Duodenal mucosa (tissue), 2 donors: ENCODE results near the gene DNAI2.
A peak's percentile ranks its signal among the peaks of the same experiment; 100 is the strongest.
"Not testable (repeated sequence)": the region's sequence is repeated elsewhere in the genome, so short reads cannot be mapped to it uniquely, and the experiment has no call there.

Source experiments
- H3K27ac ChIP-seq: one replicate; pipeline ENCODE4 v1.7.0; 2013; ENCODE audit warnings: low read depth, low read length
- H3K27me3 ChIP-seq, 2 donors: one replicate each; pipeline ENCODE4 v1.7.0; 2013; ENCODE audit warnings: low read length in 2 of 2, control low read depth in 1 of 2; ENCODE audit not compliant: insufficient read depth in 2 of 2, control insufficient read depth in 1 of 2
- H3K36me3 ChIP-seq, 2 donors: one replicate each; pipeline ENCODE4 v1.7.0; 2013; ENCODE audit warnings: low read length in 2 of 2, control low read depth in 1 of 2; ENCODE audit not compliant: insufficient read depth in 2 of 2, control insufficient read depth in 1 of 2
- H3K4me1 ChIP-seq, 2 donors: one replicate each; pipeline ENCODE4 v1.7.0; 2013; ENCODE audit warnings: low read length in 2 of 2, control low read depth in 1 of 2; ENCODE audit not compliant: insufficient read depth in 2 of 2, control insufficient read depth in 1 of 2
- H3K4me3 ChIP-seq, 2 donors: one replicate each; pipeline ENCODE4 v1.7.0; 2013; ENCODE audit warnings: low read length in 2 of 2, low read depth in 1 of 2
- H3K9ac ChIP-seq, 2 donors: one replicate each; pipeline ENCODE4 v1.7.0; 2013; ENCODE audit warnings: low read length in 2 of 2, low read depth in 1 of 2
- H3K9me3 ChIP-seq, 2 donors: one replicate each; pipeline ENCODE4 v1.7.0; 2013; ENCODE audit warnings: low read length in 2 of 2, control low read depth in 1 of 2; ENCODE audit not compliant: control insufficient read depth in 1 of 2

The DNAI2 gene

GRCh38 chr17:74272731-74273201 lies 1.3 kb upstream of the DNAI2 start:
- no peak overlapping the region for H3K4me3 ChIP-seq
- H3K27me3 ChIP-seq: peaks cover 0 to 8% of the 10 kb centered on the region in 2 donors
- no peak overlapping the region for H3K9ac ChIP-seq
- no peaks in the 10 kb centered on the region for H3K9me3 ChIP-seq
- H3K4me1 ChIP-seq: peaks cover 15 to 16% of the 10 kb centered on the region in 2 donors
- H3K27ac ChIP-seq: no peak overlapping the region
- H3K36me3 ChIP-seq: no peaks in the 10 kb centered on the region

DNA sequence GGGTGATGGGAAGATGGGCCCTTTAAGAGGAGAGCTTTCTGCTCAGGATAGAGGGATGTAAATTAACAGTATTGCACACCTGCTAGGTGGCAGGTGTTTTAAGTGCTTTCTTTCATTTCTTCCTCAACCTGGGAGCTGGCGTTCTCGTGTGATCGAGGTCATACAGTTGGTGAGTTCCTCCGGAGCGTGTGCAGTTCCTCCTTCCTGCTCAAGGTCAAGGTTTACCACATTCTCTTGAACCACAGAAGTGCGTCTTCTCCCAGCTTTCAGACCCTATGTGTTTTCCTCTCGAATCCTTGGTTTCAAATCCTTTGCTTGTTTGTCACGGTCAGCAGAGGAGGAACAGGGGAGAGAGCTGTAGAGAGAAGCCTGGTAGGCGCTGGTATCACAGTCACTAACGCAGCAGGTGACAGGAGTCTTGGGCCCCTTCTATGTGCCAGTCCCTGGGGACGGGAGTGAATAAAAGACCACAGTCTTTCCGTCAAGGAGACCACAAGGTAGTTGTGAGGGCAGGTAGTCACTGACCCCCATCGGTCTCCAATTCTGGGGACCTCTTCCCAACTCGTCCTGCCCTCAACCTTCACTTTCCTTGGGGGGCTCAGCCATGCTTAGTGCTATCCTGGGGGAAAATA lies 791 bp downstream of the DNAI2 start:
- Histone ChIP-seq H3K4me1 (peaks cover 15 to 16% of the 10 kb centered on the region in 2 donors), H3K36me3 (no peaks in the 10 kb centered on the region), H3K27ac (no peak overlapping the region), H3K9me3 (no peaks in the 10 kb centered on the region), H3K9ac (no peak overlapping the region), H3K27me3 (peaks cover 0 to 8% of the 10 kb centered on the region in 2 donors), H3K4me3 (peak overlapping the region; percentile 46 to 50)

DNA sequence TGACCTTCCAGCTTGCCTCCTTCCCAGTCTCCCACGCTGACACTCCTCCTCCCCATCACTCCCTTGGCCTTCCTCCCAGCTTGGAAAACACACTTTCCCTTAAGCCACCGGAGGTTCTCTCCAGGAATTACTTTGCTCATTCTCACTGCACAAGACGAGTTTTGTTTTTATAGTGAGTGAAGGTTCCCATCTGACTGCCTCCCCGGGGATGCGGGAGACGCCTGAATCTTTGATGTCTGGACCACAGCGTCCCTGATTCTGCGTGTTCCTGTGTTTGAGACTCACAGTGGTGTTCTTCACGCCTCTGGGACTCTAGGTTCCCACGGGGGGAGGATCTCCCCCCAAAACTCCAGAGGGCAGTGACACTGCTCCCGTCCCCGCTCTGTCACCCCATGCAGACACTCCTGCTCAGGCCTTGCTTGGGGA lies 2.0 kb downstream of the DNAI2 start:
- Histone ChIP-seq H3K9ac (no peak overlapping the region), H3K27me3 (peaks cover 0 to 8% of the 10 kb centered on the region in 2 donors), H3K27ac (no peak overlapping the region), H3K4me1 (peaks cover 15 to 16% of the 10 kb centered on the region in 2 donors), H3K36me3 (no peaks in the 10 kb centered on the region), H3K4me3 (no peak overlapping the region), H3K9me3 (no peaks in the 10 kb centered on the region)

DNA sequence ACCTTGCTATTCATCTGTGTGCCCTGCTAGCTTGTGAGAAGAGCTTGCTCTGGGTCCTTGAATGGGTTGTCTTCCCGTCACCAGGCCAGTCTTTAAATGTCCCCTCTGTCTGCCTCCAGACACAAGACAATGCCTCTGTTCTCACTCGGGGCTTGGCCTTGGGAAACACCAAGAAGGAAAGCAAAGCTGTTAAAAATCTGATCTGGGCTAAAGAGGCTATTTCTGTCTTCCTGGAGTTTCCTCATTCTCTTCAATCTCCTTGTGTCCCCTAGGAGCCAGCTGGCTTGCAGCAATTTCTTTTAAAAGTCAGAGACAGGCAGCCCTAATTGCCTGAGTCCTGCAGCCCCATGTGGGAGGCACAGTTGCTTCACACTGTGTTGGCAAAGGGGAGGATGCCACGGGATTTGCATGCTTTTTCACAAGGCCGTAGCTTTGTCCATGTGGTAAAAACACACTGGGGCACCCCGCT lies 2.5 kb downstream of the DNAI2 start:
- H3K9ac ChIP-seq: no peak overlapping the region
- no peak overlapping the region for H3K27ac ChIP-seq
- H3K4me1 ChIP-seq: peaks cover 15 to 16% of the 10 kb centered on the region in 2 donors

GRCh38 chr17:74277935-74278334 lies 3.9 kb downstream of the DNAI2 start:
- no peaks in the 10 kb centered on the region for H3K36me3 ChIP-seq
- no peak overlapping the region for H3K4me3 ChIP-seq
- H3K27ac ChIP-seq: no peak overlapping the region
- no peaks in the 10 kb centered on the region for H3K9me3 ChIP-seq
- H3K4me1 ChIP-seq: peaks cover 11 to 15% of the 10 kb centered on the region in 2 donors
- peaks cover 0 to 8% of the 10 kb centered on the region in 2 donors for H3K27me3 ChIP-seq
- H3K9ac ChIP-seq: no peak overlapping the region

More for the DNA sequence above, 2.5 kb downstream of the DNAI2 start:
- H3K4me3 ChIP-seq: no peak overlapping the region
- H3K36me3 ChIP-seq: no peaks in the 10 kb centered on the region
- peaks cover 0 to 8% of the 10 kb centered on the region in 2 donors for H3K27me3 ChIP-seq
- H3K9me3 ChIP-seq: no peaks in the 10 kb centered on the region

DNA sequence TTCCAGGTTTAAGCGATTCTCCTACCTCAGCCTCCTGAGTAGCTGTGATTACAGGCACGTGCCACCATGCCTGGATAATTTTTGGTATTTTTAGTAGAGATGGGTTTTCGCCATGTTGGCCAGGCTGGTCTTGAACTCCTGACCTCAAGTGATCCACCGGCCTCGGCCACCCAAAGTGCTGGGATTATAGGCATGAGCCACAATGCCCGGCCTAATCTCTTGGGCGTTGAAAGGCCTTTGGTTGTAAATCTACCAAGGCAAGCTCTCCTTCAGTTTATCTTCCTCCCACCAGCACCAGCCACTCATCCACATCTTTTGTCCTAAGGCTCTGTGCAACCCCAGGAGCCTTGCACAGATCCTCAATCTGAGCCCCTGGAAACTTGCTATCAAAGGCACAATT lies 5.6 kb downstream of the DNAI2 start:
- not testable (repeated sequence) for H3K4me1 ChIP-seq, H3K36me3 ChIP-seq, H3K27ac ChIP-seq, H3K9me3 ChIP-seq, H3K4me3 ChIP-seq, H3K27me3 ChIP-seq, H3K9ac ChIP-seq

GRCh38 chr17:74280093-74280513 lies 6.1 kb downstream of the DNAI2 start:
- no peak overlapping the region for H3K4me3 ChIP-seq
- no peaks in the 10 kb centered on the region for H3K36me3 ChIP-seq
- no peak overlapping the region for H3K27ac ChIP-seq
- no peak overlapping the region for H3K9ac ChIP-seq
- H3K9me3 ChIP-seq: no peaks in the 10 kb centered on the region
- H3K4me1 ChIP-seq: no peaks in the 10 kb centered on the region
- H3K27me3 ChIP-seq: peaks cover 0 to 2% of the 10 kb centered on the region in 2 donors

- Histone ChIP-seq H3K36me3 (no peaks in the 10 kb centered on the region), H3K27ac (no peak overlapping the region), H3K4me3 (no peak overlapping the region), H3K9ac (no peak overlapping the region), H3K9me3 (no peaks in the 10 kb centered on the region), H3K27me3 (peaks cover 0 to 3% of the 10 kb centered on the region in 2 donors), H3K4me1 (no peaks in the 10 kb centered on the region)
These were observed 7.8 kb downstream of the DNAI2 start for GRCh38 chr17:74281799-74282198.

GRCh38 chr17:74282274-74282586 lies 8.2 kb downstream of the DNAI2 start:
- not testable (repeated sequence) for H3K9me3 ChIP-seq, H3K4me1 ChIP-seq, H3K27me3 ChIP-seq, H3K36me3 ChIP-seq, H3K9ac ChIP-seq, H3K27ac ChIP-seq, H3K4me3 ChIP-seq

DNA sequence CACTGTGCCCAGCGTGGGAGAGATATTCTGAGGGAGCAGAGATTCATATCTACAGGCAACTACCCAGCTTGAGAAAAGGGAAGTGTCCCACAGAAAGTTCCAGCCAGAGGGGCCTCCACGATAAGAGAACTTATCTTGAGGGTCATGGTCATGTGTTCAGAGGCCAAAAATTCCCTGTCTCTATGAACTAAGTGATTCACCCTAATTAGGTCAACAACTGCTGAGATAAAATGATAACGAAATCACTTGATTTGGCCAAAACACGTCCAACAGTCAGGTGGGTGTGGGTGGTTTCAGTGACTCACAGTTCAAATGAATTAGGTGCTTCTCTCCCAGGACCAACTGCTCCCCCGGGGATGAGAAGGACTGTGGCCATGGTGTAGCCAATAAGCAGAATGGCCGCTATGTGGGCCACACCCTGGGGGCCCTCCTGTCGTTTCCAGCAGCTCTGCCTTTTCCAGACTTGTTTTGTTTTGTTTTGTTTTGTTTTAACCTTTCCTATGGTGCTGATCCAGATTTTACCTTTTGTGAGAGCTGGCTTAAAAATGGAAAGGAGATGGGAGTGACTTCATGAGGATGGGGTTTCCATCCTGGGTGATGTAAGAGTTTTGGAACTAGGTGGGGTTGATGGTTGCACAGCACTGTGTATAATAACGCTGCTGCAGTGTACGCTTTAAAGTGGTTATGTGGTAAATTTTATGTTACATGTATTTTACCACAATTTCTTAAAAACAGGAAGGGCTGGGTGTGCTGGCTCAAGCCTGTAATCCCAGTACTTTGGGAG lies 8.7 kb downstream of the DNAI2 start:
- Histone ChIP-seq H3K9me3 (no peaks in the 10 kb centered on the region), H3K27ac (no peak overlapping the region), H3K27me3 (peaks cover 0 to 3% of the 10 kb centered on the region in 2 donors), H3K36me3 (no peaks in the 10 kb centered on the region), H3K9ac (no peak overlapping the region), H3K4me3 (no peak overlapping the region), H3K4me1 (no peaks in the 10 kb centered on the region)
